Rectal smooth muscle tissue (tissue), 1 donor: ENCODE measurements around the gene MB21D2.

Experiments
- H3K27ac ChIP-seq: one replicate; pipeline ENCODE4 v1.7.0; 2013; ENCODE audit warnings: low read depth, low read length, inconsistent platforms
- H3K27me3 ChIP-seq: one replicate; pipeline ENCODE4 v1.7.0; 2013; ENCODE audit warnings: low read length; ENCODE audit not compliant: control insufficient read depth, insufficient read depth
- H3K36me3 ChIP-seq: one replicate; pipeline ENCODE4 v1.7.0; 2013; ENCODE audit warnings: low read length; ENCODE audit not compliant: control insufficient read depth, insufficient read depth
- H3K4me1 ChIP-seq: one replicate; pipeline ENCODE4 v1.7.0; 2013; ENCODE audit warnings: low read length; ENCODE audit not compliant: control insufficient read depth, insufficient read depth
- H3K4me3 ChIP-seq: one replicate; pipeline ENCODE4 v1.7.0; 2013; ENCODE audit warnings: low read length
- H3K9ac ChIP-seq: one replicate; pipeline ENCODE4 v1.7.0; 2013; ENCODE audit warnings: low read length

MB21D2 gene

DNA sequence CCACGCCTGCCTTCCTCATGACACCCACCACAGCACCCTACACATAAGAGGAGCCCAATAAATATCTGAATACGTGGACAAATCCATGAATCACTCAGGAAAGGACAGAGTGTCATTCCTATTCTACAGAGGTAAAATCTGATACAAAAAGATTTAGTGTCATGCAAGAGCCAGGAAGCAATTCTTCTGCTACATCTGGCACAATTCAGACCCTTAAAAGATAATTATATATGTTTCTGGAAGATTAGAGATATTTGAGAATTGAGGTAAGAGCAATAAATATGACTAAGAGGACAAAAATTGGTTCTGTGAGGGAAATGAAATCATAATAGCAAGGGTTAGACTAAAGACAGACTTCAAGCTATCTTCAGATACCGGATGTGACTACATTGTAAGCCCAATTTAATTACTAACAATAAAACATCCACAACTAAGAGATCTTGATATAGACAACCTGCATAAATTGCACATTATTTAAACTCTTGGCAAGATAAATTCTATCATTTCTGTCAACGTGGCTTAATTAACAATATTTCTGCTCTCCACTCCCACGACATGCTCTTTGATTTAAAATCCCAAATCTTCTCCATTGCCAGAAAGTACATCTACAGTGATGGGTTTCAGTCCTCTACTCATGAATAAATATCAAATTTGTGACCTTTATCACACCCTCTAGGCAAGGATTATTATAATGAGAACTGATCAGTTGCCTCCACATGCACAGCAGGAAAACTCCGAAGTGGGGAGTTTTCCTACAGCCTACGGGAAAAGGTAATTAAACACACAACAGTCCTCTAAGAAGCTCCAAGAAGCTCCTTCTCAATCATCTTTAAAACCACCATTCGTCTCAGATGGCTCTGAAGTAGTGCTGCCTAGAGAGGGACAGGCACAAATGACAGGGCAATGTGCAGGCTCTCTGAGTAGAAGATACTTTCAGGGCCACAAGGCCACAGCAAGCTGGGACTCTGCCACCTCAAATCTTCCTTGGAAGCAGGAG lies 32.6 kb downstream of the MB21D2 start:
- Histone ChIP-seq H3K4me3 (no peak overlapping the region), H3K27me3 (no peaks in the 10 kb centered on the region), H3K27ac (no peak overlapping the region)

DNA sequence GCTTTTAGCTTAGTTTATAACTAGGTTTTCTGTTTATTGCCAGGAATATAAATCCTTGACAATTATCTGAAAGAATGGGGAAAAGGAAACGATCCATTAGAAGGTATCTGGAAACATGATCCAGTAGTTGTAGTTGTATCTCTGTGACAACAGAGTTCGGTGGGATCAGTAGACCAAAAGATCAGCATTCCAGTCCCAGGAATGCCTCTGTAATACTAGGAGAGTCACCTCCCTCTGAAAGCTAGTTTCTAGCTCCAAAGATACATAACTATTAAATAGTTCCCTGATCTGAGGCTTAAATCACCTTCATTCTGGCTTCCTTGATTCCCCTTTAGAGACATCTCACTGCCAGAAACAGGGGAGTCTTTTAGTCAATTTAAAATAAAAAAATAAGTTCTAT lies 34.1 kb downstream of the MB21D2 start:
- Histone ChIP-seq H3K4me3 (no peak overlapping the region), H3K27ac (no peak overlapping the region), H3K27me3 (no peaks in the 10 kb centered on the region), H3K36me3 (no peaks in the 10 kb centered on the region), H3K9ac (no peak overlapping the region), H3K4me1 (peaks cover 6% of the 10 kb centered on the region)

More for the DNA sequence above, 32.6 kb downstream of the MB21D2 start:
- H3K36me3 ChIP-seq = no peaks in the 10 kb centered on the region
- peaks cover 14% of the 10 kb centered on the region for H3K4me1 ChIP-seq
- no peak overlapping the region for H3K9ac ChIP-seq

DNA sequence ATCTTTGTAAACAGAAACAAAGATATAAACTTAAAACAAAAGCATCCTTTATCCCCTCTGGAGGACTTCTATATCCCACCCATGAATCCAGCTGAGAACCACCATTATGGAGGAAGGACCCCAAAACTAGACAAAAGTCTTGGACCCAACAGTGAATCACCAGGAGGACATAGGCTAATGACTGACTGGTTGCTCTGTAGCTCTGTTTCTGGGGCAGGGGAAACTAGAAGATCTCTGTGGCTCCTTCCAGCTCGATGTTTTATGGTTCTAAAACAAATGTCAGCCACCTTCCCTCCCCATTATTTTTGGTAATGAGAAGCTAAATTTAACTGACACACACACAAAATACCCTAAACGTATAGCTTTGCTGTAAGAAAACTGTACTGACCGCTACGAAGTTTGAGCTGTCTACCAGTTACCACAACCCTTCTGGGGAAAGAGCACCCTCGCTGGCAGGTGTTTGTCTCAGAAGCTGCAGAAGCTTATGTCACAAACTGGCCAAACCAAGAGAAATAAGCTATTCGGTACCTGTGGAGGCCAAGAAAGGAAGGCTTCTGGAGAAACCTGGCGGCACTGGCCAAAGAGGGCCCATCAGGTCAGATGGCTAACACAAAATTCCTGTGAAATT lies 36.4 kb downstream of the MB21D2 start:
- Histone ChIP-seq H3K9ac (no peak overlapping the region), H3K4me1 (peaks cover 3% of the 10 kb centered on the region), H3K4me3 (no peak overlapping the region), H3K27me3 (no peaks in the 10 kb centered on the region), H3K27ac (no peak overlapping the region), H3K36me3 (no peaks in the 10 kb centered on the region)

DNA sequence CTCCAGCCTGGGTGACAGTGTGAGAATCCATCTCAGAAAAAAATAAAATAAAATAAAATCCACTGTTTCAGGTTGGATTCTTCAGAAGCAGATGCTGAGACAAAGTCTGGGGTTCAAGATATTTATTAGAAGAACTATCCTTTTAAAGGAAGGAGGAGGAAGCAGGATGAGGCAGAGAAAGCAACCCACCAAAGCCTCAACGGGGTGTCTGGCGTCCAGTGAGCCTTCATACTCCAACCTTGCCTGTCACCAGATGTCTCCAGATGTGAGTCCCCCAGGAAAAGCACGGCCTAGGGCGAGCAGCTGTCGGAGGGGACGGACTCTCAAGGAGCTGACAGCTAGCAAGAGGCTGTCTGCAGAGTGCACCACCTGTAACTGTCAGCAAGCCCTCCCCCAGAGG lies 37.3 kb downstream of the MB21D2 start:
- no peak overlapping the region for H3K4me3 ChIP-seq
- H3K9ac ChIP-seq = no peak overlapping the region
- no peaks in the 10 kb centered on the region for H3K36me3 ChIP-seq
- no peaks in the 10 kb centered on the region for H3K27me3 ChIP-seq
- H3K27ac ChIP-seq = no peak overlapping the region
- H3K4me1 ChIP-seq = peaks cover 3% of the 10 kb centered on the region

DNA sequence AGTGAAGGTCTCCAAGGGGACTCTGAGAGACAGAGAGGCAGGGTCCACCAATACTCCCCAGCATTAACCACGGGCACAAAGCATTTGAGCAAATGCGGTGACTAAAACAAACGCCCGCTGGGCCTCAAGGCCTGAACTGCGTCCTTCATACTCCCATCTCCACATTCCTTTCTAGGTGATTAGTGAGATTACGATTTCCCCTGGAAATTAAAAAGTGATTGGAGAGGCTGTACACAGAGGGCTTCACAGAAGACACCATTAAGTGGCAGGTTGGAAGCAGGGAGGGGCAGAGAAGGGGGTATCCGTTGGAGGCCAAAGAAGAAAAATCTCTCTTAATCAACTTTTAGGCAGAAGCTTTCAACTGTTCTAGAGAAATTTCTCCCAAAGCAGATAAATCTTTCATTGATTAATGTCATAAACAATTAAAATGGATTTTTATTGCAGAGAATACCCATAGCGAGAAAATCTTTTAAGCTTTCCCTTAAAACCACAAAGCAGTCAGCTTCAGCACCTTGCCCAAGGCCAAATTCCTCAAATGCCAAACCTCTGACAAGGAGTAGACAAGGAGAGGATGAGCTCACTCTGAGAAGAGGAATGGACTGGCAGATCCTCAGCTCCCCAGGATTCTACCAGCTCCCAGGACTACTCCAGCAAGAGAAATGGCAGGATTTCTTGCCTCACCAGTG lies 38.2 kb downstream of the MB21D2 start:
- Histone ChIP-seq H3K4me1 (peaks cover 3% of the 10 kb centered on the region), H3K9ac (no peak overlapping the region), H3K36me3 (no peaks in the 10 kb centered on the region), H3K27ac (no peak overlapping the region), H3K27me3 (no peaks in the 10 kb centered on the region), H3K4me3 (no peak overlapping the region)

DNA sequence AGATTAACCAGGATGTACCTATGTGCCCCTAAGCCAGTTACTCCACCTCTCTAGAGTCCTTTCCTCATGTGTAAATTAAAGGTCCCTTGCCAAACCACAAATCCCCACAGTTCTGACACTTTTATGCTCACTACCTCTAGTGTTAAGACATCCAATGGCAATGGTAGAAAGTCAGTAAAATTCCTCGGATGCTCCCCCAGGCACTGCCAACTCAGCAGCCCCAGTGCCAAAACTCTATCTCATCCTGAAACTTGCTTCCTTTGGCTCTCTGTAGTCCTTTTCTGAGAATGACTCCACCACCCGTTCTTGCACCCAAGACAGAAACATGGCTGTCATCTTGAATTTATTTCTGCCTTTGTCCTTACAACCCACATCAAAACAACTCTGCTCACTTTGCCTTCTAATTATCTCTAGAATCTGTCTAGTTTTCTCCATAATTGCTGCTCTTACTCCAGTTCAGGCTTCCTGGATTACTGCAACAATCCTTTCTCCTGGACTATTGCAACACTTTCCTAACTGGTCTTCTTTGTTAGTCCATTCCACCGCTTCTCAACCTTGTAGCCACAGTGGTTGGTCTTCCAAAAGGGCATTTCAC lies 41.6 kb downstream of the MB21D2 start:
- Histone ChIP-seq H3K36me3 (no peaks in the 10 kb centered on the region), H3K4me3 (no peak overlapping the region), H3K27me3 (no peaks in the 10 kb centered on the region), H3K9ac (no peak overlapping the region), H3K27ac (no peak overlapping the region), H3K4me1 (peaks cover 3% of the 10 kb centered on the region)

DNA sequence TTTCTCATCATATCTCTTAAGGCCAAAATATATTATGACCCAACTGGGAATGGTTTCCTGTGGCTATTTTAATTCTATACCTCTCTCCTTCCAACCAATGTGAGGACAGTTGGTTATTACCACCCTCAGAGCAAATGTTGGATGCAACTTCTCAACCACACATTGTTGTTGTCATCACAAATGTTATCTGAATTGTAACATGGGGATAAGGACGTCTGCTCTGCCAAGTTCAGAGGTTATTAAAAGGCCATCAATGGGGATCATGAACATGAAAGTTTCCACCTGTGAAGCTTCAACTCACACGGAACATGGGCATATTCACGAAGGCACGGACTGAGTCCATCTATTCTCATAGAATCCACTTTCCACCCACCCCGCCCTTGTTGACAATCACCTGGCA lies 46.8 kb downstream of the MB21D2 start:
- Histone ChIP-seq H3K4me3 (no peak overlapping the region), H3K9ac (no peak overlapping the region), H3K36me3 (no peaks in the 10 kb centered on the region), H3K4me1 (no peaks in the 10 kb centered on the region), H3K27me3 (no peaks in the 10 kb centered on the region), H3K27ac (no peak overlapping the region)

DNA sequence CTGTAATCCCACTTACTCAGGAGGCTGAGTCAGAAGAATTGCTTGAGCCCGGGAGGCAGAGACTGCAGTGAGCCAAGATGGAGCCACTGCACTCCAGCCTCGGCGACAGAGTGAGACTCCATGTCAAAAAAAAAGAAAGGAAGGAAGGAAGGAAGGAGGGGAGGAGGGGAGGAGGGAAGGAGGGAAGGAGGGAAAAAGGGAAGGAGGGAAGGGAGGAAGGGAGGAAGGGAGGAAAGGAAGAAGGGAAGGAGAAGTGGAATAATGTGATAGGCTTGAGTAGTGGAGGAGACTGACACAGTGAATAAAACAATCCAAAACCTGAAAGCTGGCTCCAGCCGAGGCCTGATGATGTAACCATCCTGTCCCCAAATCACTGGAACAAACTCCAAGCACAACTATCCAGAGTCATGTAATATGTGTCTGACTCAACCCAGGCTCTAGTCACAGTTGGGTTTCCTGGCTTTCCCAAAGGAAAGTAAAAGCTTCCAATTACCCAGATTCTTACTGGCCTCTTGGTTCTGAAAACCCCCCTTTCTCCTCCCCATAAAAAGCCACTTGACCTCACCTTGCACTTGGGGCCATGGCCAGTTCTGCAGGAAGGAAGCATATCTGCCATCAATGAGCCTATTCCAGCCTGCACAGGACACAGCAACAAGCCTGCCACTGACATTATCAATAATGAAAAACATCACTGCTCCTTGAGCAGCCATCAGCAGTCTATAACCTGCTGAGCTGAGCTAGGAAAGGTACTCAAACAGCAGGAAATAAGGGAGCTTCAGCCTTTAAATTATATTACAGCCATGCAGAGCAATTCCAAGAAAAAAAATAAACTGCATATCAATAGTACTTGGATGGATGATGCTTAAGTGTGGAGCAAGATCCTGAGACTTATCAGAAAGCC lies 48.3 kb downstream of the MB21D2 start:
- H3K9ac ChIP-seq = no peak overlapping the region
- H3K4me1 ChIP-seq = no peaks in the 10 kb centered on the region
- H3K36me3 ChIP-seq = no peaks in the 10 kb centered on the region
- no peaks in the 10 kb centered on the region for H3K27me3 ChIP-seq
- no peak overlapping the region for H3K27ac ChIP-seq
- no peak overlapping the region for H3K4me3 ChIP-seq

DNA sequence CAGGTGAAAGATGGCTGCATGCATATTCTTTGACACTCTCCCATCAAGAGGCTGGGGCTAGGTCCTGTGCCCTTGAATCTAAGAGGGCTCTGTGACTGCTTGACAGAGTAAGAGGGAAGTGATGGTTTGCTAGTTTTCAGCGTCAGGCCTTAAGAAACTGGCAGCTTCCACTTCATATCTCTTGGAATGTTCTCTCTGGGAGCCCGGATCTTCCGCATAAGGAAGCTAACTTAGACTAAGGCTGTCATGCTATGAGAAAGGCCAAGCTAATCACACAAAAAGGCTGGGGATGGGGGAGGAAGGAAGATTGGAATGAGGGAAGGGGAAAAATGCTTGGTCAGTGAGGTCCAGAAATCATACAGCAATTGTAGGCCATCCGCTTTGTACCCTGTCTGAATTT lies 50.0 kb downstream of the MB21D2 start:
- no peak overlapping the region for H3K9ac ChIP-seq
- no peaks in the 10 kb centered on the region for H3K36me3 ChIP-seq
- H3K4me1 ChIP-seq = no peaks in the 10 kb centered on the region
- no peak overlapping the region for H3K4me3 ChIP-seq
- H3K27ac ChIP-seq = no peak overlapping the region
- H3K27me3 ChIP-seq = no peaks in the 10 kb centered on the region

DNA sequence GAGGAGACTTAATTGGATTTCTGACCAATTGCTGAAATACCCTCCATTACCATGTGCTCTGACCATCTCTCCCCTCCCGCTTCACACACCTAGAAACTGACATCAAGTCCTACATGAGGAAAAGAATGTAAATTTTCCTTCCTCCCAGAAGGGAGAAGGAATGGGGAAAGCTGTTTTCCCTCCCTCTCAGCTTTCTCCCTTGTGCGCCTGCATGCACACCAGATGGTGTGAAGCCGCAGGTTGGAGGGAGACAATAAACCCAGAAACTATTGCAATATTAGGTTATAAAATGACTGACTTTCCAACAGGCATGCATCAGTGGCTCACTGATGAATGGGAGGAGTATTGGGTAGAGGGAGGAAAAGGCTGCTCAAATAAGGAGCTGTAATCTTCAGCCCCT lies 50.9 kb downstream of the MB21D2 start:
- Histone ChIP-seq H3K9ac (no peak overlapping the region), H3K4me3 (no peak overlapping the region), H3K27ac (no peak overlapping the region), H3K4me1 (no peaks in the 10 kb centered on the region), H3K27me3 (no peaks in the 10 kb centered on the region), H3K36me3 (no peaks in the 10 kb centered on the region)

DNA sequence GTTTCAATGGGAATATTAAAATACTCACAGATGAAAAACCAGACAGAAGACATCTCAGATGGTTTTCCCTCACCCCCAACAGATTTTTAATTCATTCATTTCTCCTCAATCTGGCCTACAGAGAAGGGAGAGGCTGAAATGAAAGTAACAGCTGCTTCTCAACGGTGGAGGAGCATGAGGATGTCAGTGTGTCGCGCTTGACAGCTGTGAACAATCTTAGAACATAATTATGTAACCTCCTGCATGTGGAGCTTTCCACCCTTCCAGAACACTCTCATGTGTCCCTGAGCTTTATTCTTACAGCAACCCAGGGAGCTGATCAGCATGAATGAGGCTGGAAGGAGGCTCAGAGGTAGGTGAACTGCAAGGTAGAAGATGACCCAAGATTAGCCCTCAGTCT lies 52.7 kb downstream of the MB21D2 start:
- no peaks in the 10 kb centered on the region for H3K36me3 ChIP-seq
- no peak overlapping the region for H3K4me3 ChIP-seq
- no peaks in the 10 kb centered on the region for H3K4me1 ChIP-seq
- no peak overlapping the region for H3K9ac ChIP-seq
- no peaks in the 10 kb centered on the region for H3K27me3 ChIP-seq
- no peak overlapping the region for H3K27ac ChIP-seq
